Placental pericyte (primary cell): ENCODE results near the gene UBE2A. TPM values are rescaled to one million over a fixed set of nuclear protein-coding genes. Genes with fewer than 3 reads are reported as not detected.

ENCODE experiments used
- total RNA-seq: library from RNA; depleted of rRNA; stranded (reverse); fragments of >200 nt; gene quantifications from 2 replicates; pipeline ENCODE4 v1.2.3, GENCODE V29; 2012

UBE2A gene
- total RNA-seq = 37.9 and 38.4 TPM in 2 replicates

DNA sequence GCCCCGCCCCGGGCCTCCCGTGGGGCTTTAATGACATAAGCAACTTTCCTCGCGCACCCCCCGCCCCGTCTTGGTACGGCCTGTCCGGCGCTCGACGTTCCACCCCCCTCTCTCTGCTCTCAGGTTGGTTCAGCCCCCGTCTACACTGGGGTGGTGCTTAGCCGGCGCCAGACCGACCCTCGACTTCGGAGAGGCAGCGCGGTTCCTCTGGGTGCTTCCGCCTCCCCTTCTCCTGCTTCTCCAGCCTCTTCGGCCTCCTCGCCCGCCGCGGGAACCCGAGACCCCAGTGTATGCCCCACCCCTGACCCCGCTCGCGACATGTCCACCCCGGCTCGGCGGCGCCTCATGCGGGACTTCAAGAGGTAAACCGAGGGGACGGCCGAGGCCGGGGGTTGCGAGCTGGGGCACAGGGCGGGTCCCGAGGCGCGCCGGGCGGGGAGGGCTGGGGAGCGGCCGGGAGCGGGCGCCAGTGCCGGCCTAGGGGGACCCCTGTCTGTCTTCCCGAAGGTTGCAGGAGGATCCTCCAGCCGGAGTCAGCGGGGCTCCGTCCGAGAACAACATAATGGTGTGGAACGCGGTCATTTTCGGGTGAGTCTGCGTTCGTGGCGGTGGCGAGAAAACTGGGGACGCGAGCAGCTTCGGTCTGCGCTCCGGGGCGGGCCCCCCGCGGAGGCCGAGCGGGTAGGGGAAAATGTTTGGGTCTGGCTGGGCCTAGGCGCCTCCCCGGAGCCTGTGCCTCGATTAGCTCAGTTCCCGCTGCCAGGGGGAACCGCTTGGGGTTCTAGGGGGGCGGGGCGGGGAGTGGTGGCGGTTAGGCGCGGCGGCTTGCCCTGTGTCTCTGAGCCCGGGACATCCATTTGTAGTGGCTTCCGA lies at the start of gene UBE2A:
UBE2A (plus strand) TSS at position 170 of the 873 bp plus-strand sequence; CDS start at position 319, 149 bp downstream.

DNA sequence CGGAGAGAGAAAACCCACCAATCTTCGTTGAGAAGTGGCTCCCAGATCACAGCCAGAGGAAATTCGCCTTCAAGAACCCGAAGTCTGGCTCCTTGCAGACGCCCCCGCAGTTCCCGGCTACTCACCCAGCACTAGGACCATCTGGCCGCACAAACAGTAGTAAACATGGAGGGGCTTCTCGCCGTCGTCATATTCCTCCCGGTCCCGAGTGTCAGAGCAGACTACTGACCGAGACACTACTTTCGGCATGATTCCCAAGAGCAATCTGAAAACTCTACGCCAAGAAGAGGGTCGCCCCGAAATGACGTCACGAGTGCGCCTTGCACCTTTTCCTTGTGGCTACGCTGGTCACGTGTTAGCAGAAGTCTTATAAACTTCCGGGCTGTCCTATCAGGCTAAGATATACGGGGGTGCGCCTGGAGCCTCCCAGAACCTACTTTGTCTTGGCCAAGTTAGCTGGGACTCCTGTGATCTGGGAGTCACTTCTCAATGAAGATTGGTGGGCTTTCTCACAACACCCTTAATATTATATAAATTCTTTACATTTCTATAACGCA lies 9.2 kb upstream of the UBE2A start, which contains the start of gene STEEP1:
STEEP1 (minus strand) TSS at position 303 of the 557 bp plus-strand sequence; CDS start at position 249, 54 bp downstream.

DNA sequence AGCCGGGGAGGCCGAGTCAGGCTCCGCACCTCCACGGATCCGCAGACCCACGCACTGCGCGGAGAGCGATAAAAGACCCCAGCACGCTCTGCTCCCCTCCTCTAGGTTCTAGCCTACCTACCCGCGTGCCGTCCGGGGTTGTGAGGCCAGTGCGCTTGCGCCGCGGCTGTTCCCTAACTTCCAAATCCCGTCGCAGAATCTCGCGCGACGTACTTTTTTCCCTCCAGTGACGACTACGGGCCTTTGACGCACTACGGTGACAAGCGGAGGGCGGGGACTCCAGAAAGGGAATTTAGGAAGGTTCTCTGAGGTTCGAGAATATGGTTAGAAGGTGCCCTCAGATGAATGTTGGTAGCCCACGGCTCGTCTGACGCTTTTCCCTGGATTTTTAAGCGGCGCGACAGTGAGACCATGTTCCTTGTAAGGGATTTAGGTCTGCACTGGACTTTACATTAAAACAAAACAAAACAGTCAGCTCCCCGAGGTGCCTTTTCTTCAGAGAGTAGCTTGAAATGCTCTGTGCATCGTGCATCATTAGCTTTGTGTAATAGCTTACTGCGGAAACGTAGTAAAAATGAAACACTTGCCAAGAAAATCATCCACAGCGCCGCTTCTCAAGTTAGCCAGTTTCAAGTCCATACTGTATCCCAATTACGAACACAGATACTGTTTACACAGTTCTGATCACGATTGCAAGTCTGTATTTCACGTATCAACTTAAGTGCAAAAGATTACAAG lies 32.1 kb downstream of the UBE2A start, which contains the start of gene NKRF:
NKRF (minus strand) TSS at position 145 of the 738 bp plus-strand sequence.

Other genes with a start within 250 kb of the UBE2A start
- gene SLC25A43, start 175.2 kb upstream of the UBE2A start, total RNA-seq = 11.4 and 26.3 TPM in 2 replicates
- 158 and 173 TPM in 2 replicates for gene SLC25A5, start 106.1 kb upstream of the UBE2A start, total RNA-seq
- gene STEEP1, start 9.2 kb upstream of the UBE2A start, total RNA-seq = 26.8 and 43.8 TPM in 2 replicates
- 3.5 and 5.9 TPM in 2 replicates for gene NKRF, start 31.9 kb downstream of the UBE2A start, total RNA-seq
- 13.7 and 18.4 TPM in 2 replicates for gene SEPTIN6, start 118.6 kb downstream of the UBE2A start, total RNA-seq
- gene SOWAHD, start 184.0 kb downstream of the UBE2A start, total RNA-seq = 0.22 TPM in 1 of 2 replicates, not detected in the other
- 508 and 2,056 TPM in 2 replicates for gene RPL39, start 217.1 kb downstream of the UBE2A start, total RNA-seq